Mammary epithelial cell (primary cell): ENCODE results near the gene SALL1.

Experiments used
- CTCF ChIP-seq, 2 donors: IDR thresholded peaks in 1 of 2; conservative IDR thresholded peaks in 1 of 2; 2 replicates each; pipeline ENCODE4 v1.5.1; 2011 to 2012; ENCODE audit warnings: inconsistent platforms in 2 of 2, low read length in 2 of 2, mild to moderate bottlenecking in 2 of 2, control low read depth in 1 of 2, low read depth in 1 of 2; ENCODE audit not compliant: insufficient read depth in 1 of 2; ENCODE audit errors: extremely low read depth in 1 of 2
- EZH2 ChIP-seq: IDR thresholded peaks from 2 replicates; pipeline ENCODE4 v1.6.1; 2012; ENCODE audit warnings: low read length, inconsistent platforms, borderline replicate concordance

GRCh38 chr16:51184702-51185433 is 33.8 kb upstream of the SALL1 start:
- TF ChIP-seq CTCF (conservative IDR thresholded peaks at IDR 0.05 in 1 of 2, IDR thresholded peaks at IDR 0.05 in 1 of 2; ENCODE audit: extremely low read depth in 1 of 2, insufficient read depth in 1 of 2, low read depth in 1 of 2, low read length in 2 of 2) (no peak), EZH2 (no peak)
